Measurements from ENCODE around the gene DSG3. TPM values are rescaled to one million over a fixed set of nuclear protein-coding genes. Genes with fewer than 3 reads are reported as not detected.
A peak's percentile ranks its signal among the peaks of the same experiment; 100 is the strongest.

Gene DSG3
- total and polyA plus RNA-seq, 2 of the 13 experiments (the other 11 are each of a cell fraction or from before 2014, with no cell fraction given) = not detected

GRCh38 chr18:31512203-31512764 is 64.7 kb downstream of the DSG3 start (continued):
- TF ChIP-seq ZNF343 (CRISPR knock-in tag; IDR thresholded peaks at IDR 0.05) (0 out of 2 replicates have a peak, but pooled peaks have one; percentile 12), SNAPC5 (CRISPR knock-in tag; IDR thresholded peaks at IDR 0.05; ENCODE audit: borderline replicate concordance) (peak; percentile 58; the same call in 1 of the 2 replicates), FOXP1 (IDR thresholded peaks at IDR 0.05) (peak; percentile 94), FOXP1 (CRISPR knock-in tag; IDR thresholded peaks at IDR 0.05) (peak; percentile 95), TFDP2 (CRISPR knock-in tag; IDR thresholded peaks at IDR 0.05) (peak; percentile 58; the same call in 1 of the 2 replicates), ZUFSP (CRISPR knock-in tag; IDR thresholded peaks at IDR 0.05; ENCODE audit: borderline replicate concordance) (no peak), HOXD1 (CRISPR knock-in tag; IDR thresholded peaks at IDR 0.05) (peak; percentile 97), ZBTB20 (CRISPR knock-in tag; IDR thresholded peaks at IDR 0.05; ENCODE audit: borderline replicate concordance, low read depth) (peak; percentile 99), ZNF629 (CRISPR knock-in tag; conservative IDR thresholded peaks at IDR 0.05) (peak; percentile 37), CSRNP2 (CRISPR knock-in tag; conservative IDR thresholded peaks at IDR 0.05; ENCODE audit: low read depth) (no peak), ZSCAN31 (CRISPR knock-in tag; IDR thresholded peaks at IDR 0.05; ENCODE audit: low read depth) (no peak), ZNF749 (CRISPR knock-in tag; IDR thresholded peaks at IDR 0.05; ENCODE audit: borderline replicate concordance) (no peak; the same call in 1 of the 2 replicates), TBP (CRISPR knock-in tag; IDR thresholded peaks at IDR 0.05) (no peak), ZXDC (CRISPR knock-in tag; IDR thresholded peaks at IDR 0.05) (no peak), BRF2 (CRISPR knock-in tag; IDR thresholded peaks at IDR 0.05) (peak; percentile 94), ZNF562 (CRISPR knock-in tag; IDR thresholded peaks at IDR 0.05; ENCODE audit: borderline replicate concordance) (peak; percentile 73; the same call in 1 of the 2 replicates), DRAP1 (CRISPR knock-in tag; IDR thresholded peaks at IDR 0.05) (peak; percentile 29; the same call in 1 of the 2 replicates), ZNF235 (CRISPR knock-in tag; IDR thresholded peaks at IDR 0.05; ENCODE audit: borderline replicate concordance) (no peak), DPF2 (CRISPR knock-in tag; IDR thresholded peaks at IDR 0.05; ENCODE audit: borderline replicate concordance, low read depth) (peak; percentile 72; the same call in 1 of the 2 replicates), ZNF205 (CRISPR knock-in tag; IDR thresholded peaks at IDR 0.05) (peak; percentile 58; the same call in 1 of the 2 replicates), NCOR1 (IDR thresholded peaks at IDR 0.05; ENCODE audit: borderline replicate concordance, low read length) (peak; percentile 97)
